ENCODE results near the gene RWDD2A.

Gene RWDD2A

GRCh38 chr6:83199173-83199862 is 6.2 kb downstream of the RWDD2A start:
- no peak for DNase-seq (ENCODE audit: low spot score)

GRCh38 chr6:83199863-83200225 is 6.7 kb downstream of the RWDD2A start:
- no peak for DNase-seq (ENCODE audit: low spot score)

GRCh38 chr6:83202031-83202430 is 8.9 kb downstream of the RWDD2A start:
- no peak for DNase-seq (ENCODE audit: low spot score)

GRCh38 chr6:83215131-83216047 is 22.2 kb downstream of the RWDD2A start:
- no peak for DNase-seq (ENCODE audit: low spot score)

GRCh38 chr6:83216806-83217205 is 23.6 kb downstream of the RWDD2A start:
- DNase-seq (ENCODE audit: low spot score): no peak

GRCh38 chr6:83218646-83219045 is 25.5 kb downstream of the RWDD2A start:
- no peak for DNase-seq (ENCODE audit: low spot score)

- no peak for DNase-seq (ENCODE audit: low spot score)
These were observed 27.0 kb downstream of the RWDD2A start for GRCh38 chr6:83220121-83220520.

- DNase-seq (ENCODE audit: low spot score): no peak
These were observed 28.1 kb downstream of the RWDD2A start for GRCh38 chr6:83221276-83221675.

- DNase-seq (ENCODE audit: low spot score): no peak
These were observed 28.8 kb downstream of the RWDD2A start for GRCh38 chr6:83221889-83222479.

GRCh38 chr6:83226517-83226916 is 33.4 kb downstream of the RWDD2A start:
- DNase-seq (ENCODE audit: low spot score): no peak

- no peak for DNase-seq (ENCODE audit: low spot score)
These were observed 38.0 kb downstream of the RWDD2A start for GRCh38 chr6:83231146-83231545.

GRCh38 chr6:83247471-83247870 is 54.3 kb downstream of the RWDD2A start:
- DNase-seq (ENCODE audit: low spot score): no peak

Measured in HuH-7.5 (cell line).